SK-N-SH treated with all-trans-retinoic acid at 6 μM for 48 hours (cell line): ENCODE measurements around the gene GPR153.

Experiments
- ATAC-seq: fragments of 200-7000 bp; cut with Tn5 transposase; 3 replicates; pipeline ENCODE4 v1.9.1; 2020; ENCODE audit warnings: mild to moderate bottlenecking, moderate library complexity
- ARNTL ChIP-seq: fragments of 450-650 bp; formaldehyde crosslinking; IDR thresholded peaks from 2 replicates; pipeline ENCODE4 v1.5.0; 2020; ENCODE audit warnings: low read depth, mild to moderate bottlenecking, moderate library complexity, borderline replicate concordance
- BACH2 ChIP-seq: fragments of 250-450 bp; sonication (Bioruptor Pico); IDR thresholded peaks from 2 replicates; pipeline ENCODE4 v1.9.0; 2021; ENCODE audit warnings: mild to moderate bottlenecking, borderline replicate concordance
- CSDC2 ChIP-seq: fragments of 250-450 bp; sonication (Bioruptor Pico); IDR thresholded peaks from 2 replicates; pipeline ENCODE4 v1.5.0; 2020; ENCODE audit warnings: mild to moderate bottlenecking, moderate library complexity
- CSRNP3 ChIP-seq: fragments of 250-450 bp; sonication (Bioruptor Pico); IDR thresholded peaks from 2 replicates; pipeline ENCODE4 v1.5.1; 2021; ENCODE audit warnings: mild to moderate bottlenecking, moderate library complexity
- ESRRG ChIP-seq: fragments of 250-450 bp; sonication (Bioruptor Pico); IDR thresholded peaks from 2 replicates; pipeline ENCODE4 v1.6.1; 2021; ENCODE audit warnings: mild to moderate bottlenecking
- GLIS3 ChIP-seq: fragments of 250-450 bp; sonication (Bioruptor Pico); IDR thresholded peaks from 2 replicates; pipeline ENCODE4 v1.5.0; 2020; ENCODE audit warnings: mild to moderate bottlenecking, moderate library complexity
- ISL1 ChIP-seq: fragments of 250-450 bp; sonication (Bioruptor Pico); IDR thresholded peaks from 2 replicates; pipeline ENCODE4 v2.1.2; 2022; ENCODE audit warnings: mild to moderate bottlenecking, moderate library complexity
- OSR1 ChIP-seq: fragments of 250-450 bp; sonication (Bioruptor Pico); IDR thresholded peaks from 2 replicates; pipeline ENCODE4 v1.8.0; 2022; ENCODE audit warnings: moderate library complexity, mild to moderate bottlenecking, inconsistent platforms
- PPARA ChIP-seq: fragments of 250-450 bp; sonication (Bioruptor Pico); IDR thresholded peaks from 2 replicates; pipeline ENCODE4 v1.5.0; 2020; ENCODE audit warnings: mild to moderate bottlenecking, borderline replicate concordance
- RARB ChIP-seq: fragments of 250-450 bp; sonication (Bioruptor Pico); IDR thresholded peaks from 2 replicates; pipeline ENCODE4 v1.8.0; 2021; ENCODE audit warnings: mild to moderate bottlenecking, moderate library complexity
- SNAI2 ChIP-seq: fragments of 250-450 bp; sonication (Bioruptor Pico); IDR thresholded peaks from 2 replicates; pipeline ENCODE4 v1.5.0; 2020; ENCODE audit warnings: mild to moderate bottlenecking, moderate library complexity
- TCF4 ChIP-seq: fragments of 250-450 bp; sonication (Bioruptor Pico); IDR thresholded peaks from 2 replicates; pipeline ENCODE4 v1.8.0; 2021; ENCODE audit warnings: mild to moderate bottlenecking, moderate library complexity, borderline replicate concordance
- ZC3H10 ChIP-seq: fragments of 250-450 bp; sonication (Bioruptor Pico); IDR thresholded peaks from 2 replicates; pipeline ENCODE4 v1.5.1; 2021; ENCODE audit warnings: mild to moderate bottlenecking, moderate library complexity
- ZNF565 ChIP-seq: fragments of 450-650 bp; formaldehyde crosslinking; conservative IDR thresholded peaks from 2 replicates; pipeline ENCODE4 v1.5.0; 2020; ENCODE audit warnings: low read depth, mild to moderate bottlenecking, moderate library complexity
- ZNF70 ChIP-seq: fragments of 450-650 bp; formaldehyde crosslinking; IDR thresholded peaks from 2 replicates; pipeline ENCODE4 v1.5.0; 2020; ENCODE audit warnings: mild to moderate bottlenecking, moderate library complexity
- ZNF8 ChIP-seq: fragments of 450-650 bp; formaldehyde crosslinking; IDR thresholded peaks from 2 replicates; pipeline ENCODE4 v1.5.0; 2020; ENCODE audit warnings: mild to moderate bottlenecking, moderate library complexity
- TF ChIP-seq, protein P1 (sequence below): fragments of 250-450 bp; sonication (Bioruptor Pico); IDR thresholded peaks from 2 replicates; pipeline ENCODE4 v1.5.1; 2020; ENCODE audit warnings: low read depth, mild to moderate bottlenecking, moderate library complexity
- TF ChIP-seq, protein P2 (sequence below): fragments of 250-450 bp; sonication (Bioruptor Pico); IDR thresholded peaks from 2 replicates; pipeline ENCODE4 v1.5.0; 2020; ENCODE audit warnings: mild to moderate bottlenecking, moderate library complexity
- TF ChIP-seq, protein P3 (sequence below): fragments of 250-450 bp; sonication (Bioruptor Pico); IDR thresholded peaks from 2 replicates; pipeline ENCODE4 v1.8.0; 2020; ENCODE audit warnings: mild to moderate bottlenecking, moderate library complexity, borderline replicate concordance

GPR153 gene

DNA sequence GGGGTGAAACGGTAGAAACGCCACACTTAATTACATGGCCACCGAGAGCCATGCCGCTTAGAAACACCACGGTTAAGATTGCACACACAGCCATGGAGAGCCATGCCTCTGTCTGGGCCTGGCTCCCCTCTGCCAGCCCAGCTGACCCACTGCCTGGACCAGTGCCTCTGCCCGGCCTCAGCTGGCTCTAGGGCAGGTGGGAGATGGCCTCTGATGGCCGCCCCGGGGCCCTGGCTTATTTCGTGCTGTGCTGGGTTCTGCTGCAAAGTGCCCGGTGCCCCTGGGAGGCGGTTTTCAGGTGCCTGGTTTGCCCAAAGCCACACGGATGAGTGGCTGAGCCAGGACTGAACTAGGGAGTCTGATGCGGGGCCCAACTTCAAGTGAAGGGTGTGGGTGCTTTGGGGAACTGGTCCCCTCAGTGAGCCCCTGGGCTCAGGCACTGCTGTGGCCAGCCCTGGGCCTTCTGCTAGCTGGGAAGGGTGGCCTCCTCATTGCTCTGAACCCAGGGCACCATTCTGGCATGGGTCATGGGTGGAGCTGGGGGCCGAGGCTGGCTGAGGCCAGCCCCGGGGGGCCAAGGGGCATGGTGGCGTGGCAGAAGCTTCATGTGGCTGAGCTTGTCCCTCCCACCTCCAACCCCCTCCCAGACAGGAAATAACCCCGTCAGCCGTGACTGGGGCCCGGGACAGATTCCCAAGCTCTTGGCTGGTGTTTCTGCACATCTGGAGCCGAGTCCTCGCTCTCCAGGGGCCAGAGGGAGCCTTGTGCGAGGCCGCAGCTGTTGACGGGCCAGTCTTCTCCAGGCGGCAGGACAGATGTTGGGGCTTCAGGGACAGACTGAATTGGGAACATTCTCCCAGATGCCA, 1.9 kb upstream of the GPR153 start:
- TF ChIP-seq ZC3H10 (CRISPR knock-in tag) (no peak), GLIS3 (no peak), RARB (no peak), ZNF8 (CRISPR knock-in tag) (no peak), OSR1 (CRISPR knock-in tag) (no peak), TCF4 (CRISPR knock-in tag) (no peak), ZNF70 (CRISPR knock-in tag) (no peak), PPARA (CRISPR knock-in tag) (no peak), ISL1 (no peak), CSRNP3 (CRISPR knock-in tag) (no peak), SNAI2 (no peak), ESRRG (no peak), BACH2 (CRISPR knock-in tag) (no peak), ZNF565 (no peak), ARNTL (no peak)
- TF ChIP-seq, protein P1, sequence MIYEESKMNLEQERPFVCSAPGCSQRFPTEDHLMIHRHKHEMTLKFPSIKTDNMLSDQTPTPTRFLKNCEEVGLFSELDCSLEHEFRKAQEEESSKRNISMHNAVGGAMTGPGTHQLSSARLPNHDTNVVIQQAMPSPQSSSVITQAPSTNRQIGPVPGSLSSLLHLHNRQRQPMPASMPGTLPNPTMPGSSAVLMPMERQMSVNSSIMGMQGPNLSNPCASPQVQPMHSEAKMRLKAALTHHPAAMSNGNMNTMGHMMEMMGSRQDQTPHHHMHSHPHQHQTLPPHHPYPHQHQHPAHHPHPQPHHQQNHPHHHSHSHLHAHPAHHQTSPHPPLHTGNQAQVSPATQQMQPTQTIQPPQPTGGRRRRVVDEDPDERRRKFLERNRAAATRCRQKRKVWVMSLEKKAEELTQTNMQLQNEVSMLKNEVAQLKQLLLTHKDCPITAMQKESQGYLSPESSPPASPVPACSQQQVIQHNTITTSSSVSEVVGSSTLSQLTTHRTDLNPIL: no peak
- TF ChIP-seq, protein P2, sequence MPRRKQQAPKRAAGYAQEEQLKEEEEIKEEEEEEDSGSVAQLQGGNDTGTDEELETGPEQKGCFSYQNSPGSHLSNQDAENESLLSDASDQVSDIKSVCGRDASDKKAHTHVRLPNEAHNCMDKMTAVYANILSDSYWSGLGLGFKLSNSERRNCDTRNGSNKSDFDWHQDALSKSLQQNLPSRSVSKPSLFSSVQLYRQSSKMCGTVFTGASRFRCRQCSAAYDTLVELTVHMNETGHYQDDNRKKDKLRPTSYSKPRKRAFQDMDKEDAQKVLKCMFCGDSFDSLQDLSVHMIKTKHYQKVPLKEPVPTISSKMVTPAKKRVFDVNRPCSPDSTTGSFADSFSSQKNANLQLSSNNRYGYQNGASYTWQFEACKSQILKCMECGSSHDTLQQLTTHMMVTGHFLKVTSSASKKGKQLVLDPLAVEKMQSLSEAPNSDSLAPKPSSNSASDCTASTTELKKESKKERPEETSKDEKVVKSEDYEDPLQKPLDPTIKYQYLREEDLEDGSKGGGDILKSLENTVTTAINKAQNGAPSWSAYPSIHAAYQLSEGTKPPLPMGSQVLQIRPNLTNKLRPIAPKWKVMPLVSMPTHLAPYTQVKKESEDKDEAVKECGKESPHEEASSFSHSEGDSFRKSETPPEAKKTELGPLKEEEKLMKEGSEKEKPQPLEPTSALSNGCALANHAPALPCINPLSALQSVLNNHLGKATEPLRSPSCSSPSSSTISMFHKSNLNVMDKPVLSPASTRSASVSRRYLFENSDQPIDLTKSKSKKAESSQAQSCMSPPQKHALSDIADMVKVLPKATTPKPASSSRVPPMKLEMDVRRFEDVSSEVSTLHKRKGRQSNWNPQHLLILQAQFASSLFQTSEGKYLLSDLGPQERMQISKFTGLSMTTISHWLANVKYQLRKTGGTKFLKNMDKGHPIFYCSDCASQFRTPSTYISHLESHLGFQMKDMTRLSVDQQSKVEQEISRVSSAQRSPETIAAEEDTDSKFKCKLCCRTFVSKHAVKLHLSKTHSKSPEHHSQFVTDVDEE (CRISPR knock-in tag): no peak
- TF ChIP-seq, all 23 proteins: peak for 0
- no peak for ATAC-seq

GRCh38 chr1:6261615-6261995, 707 bp upstream of the GPR153 start:
- peak; percentile 4 for ATAC-seq
- TF ChIP-seq OSR1 (CRISPR knock-in tag) (no peak), RARB (no peak), CSDC2 (CRISPR knock-in tag) (no peak), SNAI2 (no peak), ISL1 (no peak)
- TF ChIP-seq, protein P2 (CRISPR knock-in tag): no peak
- TF ChIP-seq, all 23 proteins: peak for 0

DNA sequence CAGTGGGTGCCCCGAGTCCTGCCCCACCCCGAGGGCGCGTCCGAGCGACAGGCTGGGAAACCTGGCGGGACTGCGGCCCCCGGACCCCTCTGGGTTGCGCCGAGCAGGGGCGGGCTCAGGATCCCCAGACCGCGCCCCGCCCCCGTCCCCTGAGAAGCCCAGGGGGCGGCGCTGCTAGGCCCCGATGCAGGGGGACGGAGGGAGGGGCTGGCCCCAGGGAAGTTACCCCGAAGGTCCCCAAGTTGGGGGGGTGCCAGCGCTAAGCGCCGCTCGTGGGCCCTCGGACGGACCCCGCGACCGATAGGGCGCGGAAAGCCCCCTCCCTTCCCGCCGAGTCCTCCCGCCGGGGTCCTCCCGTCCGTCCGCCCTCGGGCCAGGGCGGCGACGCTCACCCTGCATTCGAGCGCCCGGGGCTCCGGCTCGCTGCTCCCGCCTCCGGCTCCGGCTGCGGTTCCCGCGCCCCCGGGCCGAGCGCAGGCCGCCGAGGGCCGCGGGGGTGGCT, 414 bp downstream of the GPR153 start:
- TF ChIP-seq ZNF565 (no peak), TCF4 (CRISPR knock-in tag) (no peak), ARNTL (no peak), SNAI2 (no peak), ZNF8 (CRISPR knock-in tag) (no peak), BACH2 (CRISPR knock-in tag) (no peak), OSR1 (CRISPR knock-in tag) (no peak)
- TF ChIP-seq, protein P3, sequence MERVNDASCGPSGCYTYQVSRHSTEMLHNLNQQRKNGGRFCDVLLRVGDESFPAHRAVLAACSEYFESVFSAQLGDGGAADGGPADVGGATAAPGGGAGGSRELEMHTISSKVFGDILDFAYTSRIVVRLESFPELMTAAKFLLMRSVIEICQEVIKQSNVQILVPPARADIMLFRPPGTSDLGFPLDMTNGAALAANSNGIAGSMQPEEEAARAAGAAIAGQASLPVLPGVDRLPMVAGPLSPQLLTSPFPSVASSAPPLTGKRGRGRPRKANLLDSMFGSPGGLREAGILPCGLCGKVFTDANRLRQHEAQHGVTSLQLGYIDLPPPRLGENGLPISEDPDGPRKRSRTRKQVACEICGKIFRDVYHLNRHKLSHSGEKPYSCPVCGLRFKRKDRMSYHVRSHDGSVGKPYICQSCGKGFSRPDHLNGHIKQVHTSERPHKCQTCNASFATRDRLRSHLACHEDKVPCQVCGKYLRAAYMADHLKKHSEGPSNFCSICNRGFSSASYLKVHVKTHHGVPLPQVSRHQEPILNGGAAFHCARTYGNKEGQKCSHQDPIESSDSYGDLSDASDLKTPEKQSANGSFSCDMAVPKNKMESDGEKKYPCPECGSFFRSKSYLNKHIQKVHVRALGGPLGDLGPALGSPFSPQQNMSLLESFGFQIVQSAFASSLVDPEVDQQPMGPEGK (CRISPR knock-in tag): peak; percentile 22; the same call in 1 of the 2 replicates
- TF ChIP-seq, protein P2 (CRISPR knock-in tag): no peak
- peak; percentile 35 for ATAC-seq
